Muscle of arm (tissue), 12 donors: ENCODE measurements around the gene RAD23B. TPM values are rescaled to one million over a fixed set of nuclear protein-coding genes. Genes with fewer than 3 reads are reported as not detected.
"Not testable (repeated sequence)": the region's sequence is repeated elsewhere in the genome, so short reads cannot be mapped to it uniquely, and the experiment has no call there.

ENCODE experiments used
- DNase-seq: peaks from one replicate; pipeline ENCODE4 v3.0.0-alpha.2; 2013
- polyA plus RNA-seq, 12 donors: library from polyadenylated mRNA; unstranded; fragments of 120-200 nt; gene quantifications; one replicate each; pipeline ENCODE4 v1.2.1, GENCODE V29; 2013; ENCODE audit not compliant: insufficient read length in 12 of 12

Gene RAD23B
- polyA plus RNA-seq, 12 donors: 124 to 150 (median 137) TPM; not detected in 1

DNA sequence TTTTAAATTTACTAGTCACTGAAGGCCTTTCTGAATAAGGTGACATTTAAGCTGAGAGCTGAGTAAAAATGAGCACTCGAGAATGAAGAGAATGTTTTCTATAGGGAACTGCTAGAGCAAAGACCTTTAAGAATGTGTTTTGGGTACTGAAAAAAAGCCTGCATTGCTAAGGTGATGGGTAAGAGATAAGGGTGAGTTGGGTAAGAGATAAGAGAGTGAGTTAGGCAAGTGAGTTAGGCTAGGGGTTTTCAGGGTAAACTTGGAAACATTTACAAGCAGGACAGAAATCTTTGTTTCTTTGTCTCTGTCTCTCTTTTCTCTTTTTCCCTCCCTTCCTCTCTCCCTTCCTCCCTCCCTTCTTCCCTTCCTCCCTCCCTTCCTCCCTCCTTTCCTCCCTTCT, 5.6 kb downstream of the RAD23B start:
- DNase-seq: no peak

DNA sequence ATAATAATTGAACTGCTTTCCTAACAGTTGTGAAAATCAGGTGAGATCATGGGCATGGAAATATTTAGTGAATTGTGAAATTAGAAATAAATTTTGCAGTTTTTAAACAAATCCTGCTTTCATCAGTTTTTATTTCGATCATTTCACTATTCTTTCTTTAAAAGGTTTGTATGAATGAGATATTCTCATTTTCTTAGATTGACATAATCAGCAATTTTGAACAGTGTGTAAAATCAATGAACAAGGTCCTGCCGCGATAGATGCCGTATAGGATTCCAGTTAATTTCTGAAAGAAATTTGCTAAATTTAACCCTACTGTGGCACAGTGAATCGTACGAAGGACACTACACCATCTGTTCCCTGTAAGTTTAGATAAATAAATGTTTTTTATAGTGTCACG, 7.5 kb downstream of the RAD23B start:
- DNase-seq: no peak

DNA sequence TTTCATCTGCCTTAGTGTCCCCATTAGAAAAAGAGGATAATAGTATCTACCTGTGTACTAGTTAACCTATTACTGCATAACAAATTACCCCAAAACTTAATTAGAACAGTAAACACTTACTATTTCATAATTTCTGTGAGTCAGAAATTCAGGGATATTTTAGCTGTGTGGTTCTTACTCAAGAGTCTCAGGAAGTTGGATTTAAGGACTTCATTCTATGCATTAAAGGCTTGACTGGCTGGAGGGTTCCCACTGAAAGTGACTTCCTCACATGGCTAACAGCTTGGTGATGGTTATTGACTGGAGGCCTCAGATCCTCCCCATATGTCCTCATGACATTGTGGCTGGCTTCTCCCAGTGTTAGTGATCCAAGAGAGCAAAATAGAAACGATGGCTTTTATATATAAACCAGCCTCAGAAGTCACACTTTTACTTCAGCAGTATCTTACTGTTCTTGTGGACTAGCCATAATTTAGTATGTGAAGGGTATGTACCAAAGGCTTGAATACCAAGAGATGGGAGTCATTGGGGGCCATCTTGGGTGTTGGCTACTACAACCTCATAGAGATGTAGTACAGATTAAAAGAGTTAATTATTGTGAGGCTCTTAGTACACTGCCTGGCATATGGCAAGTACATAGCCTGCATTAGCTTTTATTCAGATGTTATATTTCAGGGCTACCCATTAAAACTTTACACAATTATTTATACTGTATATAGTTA, 9.9 kb downstream of the RAD23B start:
- DNase-seq: no peak

DNA sequence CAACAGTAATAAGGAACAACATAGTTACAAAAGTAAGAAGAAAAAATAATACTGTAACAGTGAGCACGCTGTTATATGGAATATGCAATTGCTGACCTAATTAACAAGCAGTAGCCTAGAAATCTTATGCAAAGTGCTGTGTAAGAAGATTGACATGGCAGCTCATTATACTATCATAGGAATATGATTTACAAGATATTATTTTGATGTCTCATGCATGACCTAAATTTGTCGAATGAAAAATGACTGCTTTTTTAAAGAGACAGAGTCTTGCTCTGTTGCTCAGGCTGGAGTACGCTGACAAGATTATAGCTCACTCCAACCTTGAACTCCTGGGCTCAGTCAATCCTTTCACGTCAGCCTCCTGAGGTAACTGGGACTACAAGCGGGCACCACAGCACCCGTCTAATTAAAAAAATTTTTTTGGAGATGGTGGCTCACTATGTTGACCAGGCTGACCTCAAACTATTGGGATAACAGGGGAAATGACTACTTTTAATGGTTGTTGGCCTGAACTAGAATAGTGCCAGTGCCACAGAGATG, 10.5 kb downstream of the RAD23B start:
- DNase-seq: no peak

DNA sequence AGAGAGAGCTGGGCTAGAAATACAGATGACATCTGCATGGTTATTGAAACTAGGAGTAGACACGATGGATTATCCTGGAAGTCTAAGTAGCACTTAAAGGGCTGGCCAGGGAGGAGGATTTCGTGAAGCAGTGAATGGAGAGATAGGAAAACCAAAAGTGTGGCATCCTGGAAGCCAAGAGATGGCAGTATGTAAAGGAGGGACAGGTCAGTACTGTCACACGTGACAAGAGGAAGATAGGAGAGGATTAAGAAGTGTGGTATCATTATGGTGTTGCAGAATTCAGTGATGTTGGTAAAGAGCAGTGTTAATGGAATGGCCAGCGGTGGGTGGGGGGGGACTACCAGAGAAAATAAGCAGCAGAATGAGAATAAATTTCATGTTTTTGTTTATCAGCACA, 11.7 kb downstream of the RAD23B start:
- DNase-seq: no peak

DNA sequence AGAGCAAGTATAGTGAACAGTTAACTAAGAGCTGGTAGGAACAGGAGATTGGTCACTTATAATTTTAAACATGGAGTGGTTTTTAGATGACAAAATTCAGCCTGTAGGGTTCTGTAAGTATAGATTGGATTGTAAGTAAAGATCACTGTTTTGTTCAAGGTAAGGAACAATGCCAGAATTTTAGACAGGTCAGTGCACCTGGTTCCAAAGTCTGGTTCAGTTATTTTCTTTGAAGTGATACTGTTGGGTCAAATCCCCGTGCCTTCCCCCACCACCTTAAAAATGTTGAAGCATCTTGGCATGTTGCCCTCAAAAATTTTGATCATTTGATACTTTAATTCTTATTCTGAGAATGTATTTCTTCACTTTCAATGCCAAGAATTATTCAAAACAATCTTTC, 12.9 kb downstream of the RAD23B start:
- no peak for DNase-seq

DNA sequence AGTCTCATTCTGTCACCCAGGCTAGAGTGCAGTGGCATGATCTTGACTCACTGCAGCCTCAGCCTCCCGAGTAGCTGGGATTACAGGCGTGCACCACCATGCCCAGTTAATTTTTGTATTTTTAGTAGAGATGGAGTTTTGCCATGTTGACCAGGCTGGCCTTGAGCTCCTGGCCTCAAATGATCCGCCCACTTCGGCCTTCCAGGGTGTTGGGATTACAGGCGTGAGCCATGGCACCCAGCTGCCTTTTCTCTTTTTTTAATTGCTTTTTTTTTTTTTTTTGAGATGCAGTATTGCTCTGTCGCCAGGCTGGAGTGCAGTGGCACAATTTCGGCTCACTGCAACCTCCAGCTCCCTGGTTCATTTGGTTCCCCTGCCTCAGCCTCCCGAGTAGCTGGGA, 13.5 kb downstream of the RAD23B start:
- not testable (repeated sequence) for DNase-seq

DNA sequence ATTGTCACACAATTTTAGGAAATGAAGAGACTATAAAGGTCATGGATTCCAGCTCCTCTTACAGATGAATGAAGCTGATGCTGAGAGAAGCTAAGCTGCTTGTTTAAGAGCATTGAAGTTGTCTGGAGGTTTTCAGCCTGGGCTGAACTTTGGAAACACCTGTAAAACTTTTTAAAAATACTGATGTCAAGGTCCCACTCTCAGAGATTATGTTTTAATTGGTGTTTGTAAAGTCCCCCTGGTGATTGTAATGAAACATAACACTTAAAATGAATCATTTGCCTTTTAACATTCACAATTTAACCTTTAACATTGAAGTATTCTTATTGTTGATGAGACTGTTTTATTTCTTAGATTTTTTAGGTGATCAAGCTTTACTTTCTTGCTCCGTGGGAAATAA, 16.4 kb downstream of the RAD23B start:
- no peak for DNase-seq

DNA sequence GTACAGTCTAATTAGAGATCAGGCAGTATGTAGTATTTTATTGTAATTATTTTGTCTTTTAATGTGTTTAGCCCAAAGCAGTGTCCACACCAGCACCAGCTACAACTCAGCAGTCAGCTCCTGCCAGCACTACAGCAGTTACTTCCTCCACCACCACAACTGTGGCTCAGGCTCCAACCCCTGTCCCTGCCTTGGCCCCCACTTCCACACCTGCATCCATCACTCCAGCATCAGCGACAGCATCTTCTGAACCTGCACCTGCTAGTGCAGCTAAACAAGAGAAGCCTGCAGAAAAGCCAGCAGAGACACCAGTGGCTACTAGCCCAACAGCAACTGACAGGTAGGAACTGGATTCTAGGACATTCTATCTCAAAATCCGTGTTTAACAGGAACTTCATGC, 23.2 kb downstream of the RAD23B start:
- no peak for DNase-seq

DNA sequence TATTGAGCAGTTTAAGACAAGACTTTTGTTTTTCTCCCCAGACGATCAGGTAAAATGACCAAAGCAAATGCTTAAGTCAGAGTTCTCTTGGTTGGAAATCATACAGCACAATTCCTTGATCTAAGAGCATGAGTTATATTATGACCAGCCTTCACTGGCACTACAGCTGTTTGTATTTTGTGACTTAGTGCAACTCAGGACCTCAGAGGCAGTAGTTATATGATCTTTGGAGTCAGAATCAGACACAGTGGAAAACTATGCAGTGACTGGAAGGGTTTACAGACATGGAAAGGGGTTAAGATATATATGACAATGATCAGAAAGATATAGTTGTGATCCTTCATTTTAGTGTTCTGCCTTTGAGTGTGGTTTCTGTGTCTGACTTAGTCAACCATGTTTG, 24.3 kb downstream of the RAD23B start:
- DNase-seq: no peak

DNA sequence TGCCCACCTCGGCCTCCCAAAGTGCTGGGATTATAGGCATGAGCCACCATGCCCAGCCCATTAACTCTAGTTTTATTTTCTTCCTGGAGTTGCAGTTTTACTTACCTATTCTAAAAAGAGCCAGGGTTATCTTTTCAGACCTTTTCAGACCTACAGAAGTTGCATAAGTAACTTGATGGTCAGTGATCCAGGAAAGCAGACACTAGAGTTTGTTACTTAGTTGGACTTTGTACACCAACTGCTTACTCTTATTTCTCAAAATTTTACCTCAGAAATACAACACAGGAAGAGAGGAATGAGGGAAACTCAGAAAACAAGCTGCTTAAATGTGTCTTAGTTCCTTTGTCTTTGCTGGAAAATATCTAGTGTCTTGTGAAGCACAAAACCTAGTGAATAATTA, 25.4 kb downstream of the RAD23B start:
- no peak for DNase-seq

DNA sequence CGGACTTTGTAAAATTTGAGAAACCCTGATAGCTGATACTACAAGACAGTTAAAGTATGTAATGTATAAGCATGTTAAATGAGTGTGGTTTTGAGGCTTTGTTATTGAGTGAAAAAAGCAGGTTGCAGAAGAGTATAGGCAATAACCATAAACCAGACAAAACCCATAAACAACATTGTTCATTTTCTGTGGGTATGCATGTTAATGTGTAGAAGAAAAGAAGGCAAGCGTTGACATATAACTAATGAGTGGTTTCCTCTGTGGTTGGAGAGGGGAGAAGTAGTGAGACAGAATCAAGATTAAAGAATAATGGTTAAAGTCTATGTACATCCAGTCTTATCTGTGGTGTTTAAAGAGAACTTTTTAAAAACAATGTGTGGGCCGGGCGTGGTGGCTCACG, 26.2 kb downstream of the RAD23B start:
- DNase-seq: no peak

DNA sequence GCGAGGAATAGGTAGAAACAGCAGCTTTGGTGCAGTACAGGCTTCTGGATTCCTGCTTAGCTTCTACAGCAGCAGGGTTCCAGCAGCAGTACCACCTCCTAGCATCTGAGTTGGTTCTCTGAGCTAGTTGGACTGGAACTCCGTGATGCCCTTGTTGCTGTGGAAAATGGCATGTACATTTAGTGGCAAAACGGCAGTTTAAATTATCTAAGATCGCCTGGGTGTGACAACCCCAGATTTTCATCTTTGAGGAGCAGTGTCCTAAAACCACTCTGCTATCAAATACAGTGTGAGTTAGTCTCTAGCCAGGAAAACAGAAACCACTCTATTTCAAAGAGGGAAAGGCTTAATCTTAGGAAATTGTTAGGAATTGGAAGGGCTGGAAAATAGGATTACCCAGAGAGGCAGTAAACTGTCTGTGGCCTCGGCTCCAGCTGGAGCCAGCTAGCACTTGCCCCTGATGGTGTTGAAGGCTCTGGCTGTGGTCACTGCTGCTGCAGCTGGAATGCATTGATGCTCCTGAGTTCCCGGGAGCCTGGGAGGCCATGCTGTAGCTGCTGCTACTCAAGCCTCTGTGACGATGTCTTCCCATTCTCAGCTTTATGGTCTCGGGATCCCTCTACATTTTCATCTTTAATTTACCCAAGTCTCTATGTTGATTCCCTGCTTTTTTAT, 29.4 kb downstream of the RAD23B start:
- DNase-seq: no peak

DNA sequence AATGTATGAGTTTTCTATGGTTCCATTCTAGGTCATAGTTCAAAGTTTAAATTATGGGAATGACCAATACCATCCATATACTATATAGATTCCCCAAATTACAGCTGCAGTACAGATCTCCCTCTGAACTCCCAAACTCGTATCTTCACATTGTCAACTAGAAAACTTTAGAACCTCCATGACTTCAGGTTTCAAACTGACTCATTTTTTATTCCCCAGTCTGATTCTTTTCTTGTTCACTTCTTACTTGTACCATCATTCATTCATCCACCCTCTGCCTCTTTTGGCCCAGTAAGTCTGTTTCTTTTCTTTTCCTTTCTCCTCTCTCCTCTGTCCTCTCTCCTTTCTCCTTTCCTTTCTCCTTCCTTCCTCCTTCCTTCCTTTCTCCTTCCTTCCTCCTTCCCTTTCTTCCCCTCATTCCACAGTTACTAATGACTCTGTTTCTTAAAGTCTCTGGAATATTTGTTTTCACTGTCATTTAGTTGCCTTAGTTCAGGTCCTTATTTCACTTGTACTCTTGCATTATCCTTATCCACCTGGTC, 30.5 kb downstream of the RAD23B start:
- DNase-seq: no peak

DNA sequence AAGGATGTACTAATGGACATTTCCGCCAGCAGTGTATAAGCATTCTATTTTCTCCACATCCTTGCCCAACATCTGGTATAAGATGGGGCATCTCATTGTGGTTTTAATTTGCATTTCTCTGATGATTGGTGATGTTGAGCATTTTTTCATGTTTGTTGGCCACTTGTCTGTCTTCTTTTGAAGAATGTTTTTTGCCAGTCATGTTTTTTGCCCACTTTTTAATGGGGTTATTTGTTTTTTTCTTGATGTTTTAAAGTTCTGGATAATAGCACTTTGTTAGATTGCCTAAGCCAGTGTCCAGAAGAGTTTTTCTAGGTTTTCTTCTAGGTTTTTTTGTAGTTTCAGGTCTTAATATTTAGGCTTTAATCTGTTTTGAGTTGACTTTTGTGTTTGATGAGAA, 31.7 kb downstream of the RAD23B start:
- no peak for DNase-seq

DNA sequence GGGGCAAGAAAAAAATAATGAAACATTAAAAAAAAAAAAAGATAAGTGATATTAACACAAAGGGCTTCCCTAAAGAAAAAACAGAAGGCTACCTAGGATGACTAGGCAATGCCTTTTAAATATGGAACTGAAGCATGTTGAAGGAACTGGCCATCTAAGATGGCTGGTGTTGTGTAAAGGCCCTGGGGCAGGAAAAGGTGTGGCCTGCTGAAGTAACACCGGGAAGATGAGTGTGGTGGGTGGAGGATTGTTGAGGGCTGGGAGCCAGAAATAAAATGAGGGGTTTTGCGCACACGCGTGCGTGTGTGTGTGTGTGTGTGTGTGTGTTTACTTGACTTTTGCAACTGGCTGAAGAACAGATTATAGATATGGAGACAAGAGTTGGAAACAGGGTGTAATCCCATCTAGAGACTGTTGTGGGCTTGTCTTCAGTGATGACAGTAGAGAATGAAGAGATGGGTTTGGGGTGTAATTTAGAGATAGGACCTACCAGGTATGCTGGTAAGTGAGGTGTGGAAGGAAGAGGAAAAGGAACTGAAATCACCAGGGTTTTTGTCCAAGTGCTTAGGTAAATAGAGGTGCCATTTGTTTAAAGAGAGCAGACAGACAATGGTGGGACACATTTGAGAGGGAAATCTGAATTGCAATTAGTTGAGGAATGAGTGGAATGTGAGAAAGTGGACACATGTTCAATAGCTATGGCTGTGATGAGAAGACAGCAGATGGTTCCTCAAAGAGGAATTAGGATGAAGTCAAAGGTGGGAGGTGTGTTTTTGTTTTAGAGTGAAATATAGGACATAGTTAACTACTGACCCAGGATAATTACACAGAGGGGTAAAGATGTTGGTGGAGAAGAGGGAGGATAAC, 33.9 kb downstream of the RAD23B start:
- DNase-seq: no peak

DNA sequence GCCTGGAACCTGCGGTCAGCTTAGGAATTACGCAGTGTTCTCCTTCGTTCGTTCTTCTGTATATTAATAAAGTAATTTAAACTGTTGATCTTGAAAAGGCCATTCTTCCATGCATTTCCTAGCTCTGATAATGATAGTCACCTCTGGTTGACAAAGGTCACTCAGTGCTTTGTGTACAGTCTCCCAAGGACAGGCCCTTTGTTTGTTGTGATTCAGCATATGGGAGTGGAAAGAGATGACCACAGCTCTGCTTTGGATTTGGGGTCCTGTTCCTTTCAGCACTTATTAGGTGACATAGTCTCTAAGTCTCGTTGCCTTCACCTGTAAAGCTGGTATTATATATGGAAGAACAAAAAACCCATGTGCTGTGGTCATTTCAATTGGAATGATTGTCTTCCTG, 39.6 kb downstream of the RAD23B start:
- no peak for DNase-seq

DNA sequence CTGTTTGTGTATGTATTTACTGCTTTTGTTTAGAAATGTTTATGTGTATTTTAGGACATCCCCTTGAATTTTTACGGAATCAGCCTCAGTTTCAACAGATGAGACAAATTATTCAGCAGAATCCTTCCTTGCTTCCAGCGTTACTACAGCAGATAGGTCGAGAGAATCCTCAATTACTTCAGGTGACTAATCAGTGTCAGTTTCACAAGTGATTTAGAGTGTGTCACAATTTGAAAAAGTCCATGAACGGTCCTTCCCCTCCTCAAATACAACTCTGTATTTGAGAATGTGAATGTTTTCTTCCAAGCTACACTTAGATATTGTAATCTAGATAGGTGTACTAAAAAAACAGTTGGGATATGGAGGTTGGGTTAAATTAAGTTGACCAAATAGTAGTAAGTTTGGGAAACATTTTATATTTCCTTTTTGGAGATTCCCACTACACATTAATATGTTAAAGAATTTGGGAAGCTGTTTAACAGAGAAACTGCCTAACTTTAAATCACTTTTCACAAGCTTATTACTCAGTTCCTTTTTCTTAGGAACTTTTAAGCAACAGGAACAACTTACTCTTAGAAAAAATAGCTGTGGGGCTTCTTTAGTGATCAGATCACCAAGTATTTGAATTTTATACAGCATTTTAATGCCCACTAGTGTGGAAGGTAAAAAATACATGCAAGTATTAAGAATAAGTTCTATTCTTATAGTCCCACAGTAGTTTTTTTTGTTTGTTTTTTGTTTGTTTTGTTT, 40.9 kb downstream of the RAD23B start:
- DNase-seq: no peak

DNA sequence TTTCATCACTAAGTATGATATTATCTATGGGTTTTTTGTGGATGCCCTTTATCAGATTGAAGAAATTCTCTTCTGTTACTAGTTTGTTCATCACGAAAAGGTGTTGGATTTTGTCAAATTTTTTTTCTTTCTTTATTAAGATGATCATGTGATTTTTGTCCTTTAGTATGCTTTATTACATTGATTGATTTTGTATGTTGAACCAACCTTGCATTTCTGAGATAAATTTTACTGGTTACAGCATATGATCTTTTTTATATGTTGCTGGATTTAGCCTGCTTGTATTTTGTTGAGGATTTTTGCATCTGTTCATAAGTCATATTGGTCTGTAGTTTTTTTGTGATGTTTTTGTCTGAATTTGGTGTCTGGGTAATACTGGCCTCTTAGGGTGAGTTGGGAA, 42.8 kb downstream of the RAD23B start:
- no peak for DNase-seq

DNA sequence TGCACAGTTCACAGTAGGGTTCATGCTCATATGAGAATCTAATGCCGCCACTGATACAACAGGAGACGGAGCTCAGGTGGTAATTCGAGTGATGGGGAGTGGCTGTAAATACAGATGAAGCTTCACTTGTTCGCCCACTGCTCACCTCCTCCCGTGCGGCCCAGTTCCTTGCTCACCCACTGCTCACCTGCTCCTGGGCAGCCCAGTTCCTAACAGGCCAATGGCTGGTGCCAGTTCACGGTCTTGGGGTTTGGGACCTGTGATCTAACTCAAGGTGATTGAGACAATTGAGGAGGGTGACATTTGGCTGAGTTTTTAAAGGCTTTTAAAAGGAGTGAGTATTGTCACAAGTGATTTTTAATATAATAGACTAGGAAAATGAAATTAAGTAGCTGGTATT, 45.4 kb downstream of the RAD23B start:
- DNase-seq: no peak

DNA sequence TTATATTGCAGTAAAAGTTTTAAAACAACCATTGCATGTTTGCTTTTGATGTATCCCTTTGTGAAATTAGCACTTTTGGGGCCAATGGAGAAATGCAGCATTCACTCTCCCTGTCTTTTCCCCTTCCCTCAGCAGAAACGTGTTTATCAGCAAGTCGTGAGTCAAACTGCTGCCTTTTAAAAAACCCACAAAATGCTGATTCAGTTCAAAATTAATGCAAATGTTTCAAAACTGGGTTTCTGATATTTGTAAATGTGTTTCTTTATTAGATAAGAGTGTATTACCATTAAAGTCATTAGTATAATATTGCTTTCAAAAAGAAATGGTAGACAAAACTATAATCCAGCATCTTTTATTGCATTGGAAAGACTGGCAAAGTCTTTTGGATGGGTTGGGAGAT, 47.3 kb downstream of the RAD23B start:
- no peak for DNase-seq

DNA sequence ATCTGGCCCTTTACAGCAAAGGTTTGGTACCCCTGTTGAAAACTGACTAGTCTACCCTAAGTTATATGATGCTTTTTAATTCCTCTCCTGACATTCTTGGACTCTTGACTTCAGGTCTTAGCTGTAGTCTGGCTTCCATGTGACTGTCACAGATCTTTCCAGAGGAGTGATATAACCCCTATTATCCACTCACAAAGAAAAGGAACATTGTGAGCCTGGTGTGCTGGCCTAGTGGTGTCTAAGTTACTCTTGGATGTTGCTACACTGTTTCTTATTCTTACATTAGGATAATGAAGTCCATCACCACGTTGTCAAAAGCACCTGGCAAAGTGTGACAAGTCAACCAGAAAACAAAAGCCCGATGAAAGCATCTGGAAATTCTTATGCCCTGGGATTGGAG, 49.8 kb downstream of the RAD23B start:
- DNase-seq: no peak
